Activated CD8-positive, alpha-beta memory T cell treated with anti-CD3 and anti-CD28 coated beads, Interleukin-2, amount 50 U/mL, for 4 hours (primary cell): ENCODE results near the gene PGM5.
"Not testable (repeated sequence)": the region's sequence is repeated elsewhere in the genome, so short reads cannot be mapped to it uniquely, and the experiment has no call there.

Experiments used
- DNase-seq: peaks from one replicate; pipeline ENCODE4 v3.0.0-alpha.2; 2020

PGM5 gene

GRCh38 chr9:68356380-68357118 is at the start of gene PGM5:
Gene PGM5 (plus strand): TSS chr9:68356611. CDS start chr9:68357128, 517 bp downstream.
- not testable (repeated sequence) for DNase-seq

GRCh38 chr9:68307127-68307526 is 49.3 kb upstream of the PGM5 start:
- DNase-seq: not testable (repeated sequence)

- not testable (repeated sequence) for DNase-seq
These were observed 48.8 kb upstream of the PGM5 start for GRCh38 chr9:68307654-68308053.

GRCh38 chr9:68311208-68311607 is 45.2 kb upstream of the PGM5 start:
- DNase-seq: not testable (repeated sequence)

GRCh38 chr9:68318209-68318608 is 38.2 kb upstream of the PGM5 start:
- not testable (repeated sequence) for DNase-seq

GRCh38 chr9:68323749-68324148 is 32.7 kb upstream of the PGM5 start:
- DNase-seq: not testable (repeated sequence)

GRCh38 chr9:68324518-68324917 is 31.9 kb upstream of the PGM5 start:
- DNase-seq: not testable (repeated sequence)

- DNase-seq: not testable (repeated sequence)
These were observed 27.3 kb upstream of the PGM5 start for GRCh38 chr9:68329106-68329505.

- DNase-seq: not testable (repeated sequence)
These were observed 25.8 kb upstream of the PGM5 start for GRCh38 chr9:68330531-68331173.

- DNase-seq: not testable (repeated sequence)
These were observed 24.3 kb upstream of the PGM5 start for GRCh38 chr9:68332122-68332521.

GRCh38 chr9:68335935-68336334 is 20.5 kb upstream of the PGM5 start:
- not testable (repeated sequence) for DNase-seq

GRCh38 chr9:68336639-68337339 is 19.6 kb upstream of the PGM5 start:
- DNase-seq: not testable (repeated sequence)

- DNase-seq: not testable (repeated sequence)
These were observed 18.4 kb upstream of the PGM5 start for GRCh38 chr9:68338000-68338399.

- DNase-seq: not testable (repeated sequence)
These were observed 14.0 kb upstream of the PGM5 start for GRCh38 chr9:68342265-68343025.

- DNase-seq: not testable (repeated sequence)
These were observed 13.2 kb upstream of the PGM5 start for GRCh38 chr9:68343242-68343641.

- not testable (repeated sequence) for DNase-seq
These were observed 12.4 kb upstream of the PGM5 start for GRCh38 chr9:68343992-68344391.

GRCh38 chr9:68351689-68352088 is 4.7 kb upstream of the PGM5 start:
- not testable (repeated sequence) for DNase-seq

GRCh38 chr9:68355993-68356379 is 425 bp upstream of the PGM5 start:
- DNase-seq: not testable (repeated sequence)

GRCh38 chr9:68357119-68357714 is 806 bp downstream of the PGM5 start:
- DNase-seq: not testable (repeated sequence)

GRCh38 chr9:68366933-68367547 is 10.6 kb downstream of the PGM5 start:
- not testable (repeated sequence) for DNase-seq

- not testable (repeated sequence) for DNase-seq
These were observed 19.4 kb downstream of the PGM5 start for GRCh38 chr9:68375789-68376188.

- DNase-seq: not testable (repeated sequence)
These were observed 21.3 kb downstream of the PGM5 start for GRCh38 chr9:68377723-68378122.
